GM12878 (cell line): Measurements from ENCODE around the gene ANKRD33. TPM values are rescaled to one million over a fixed set of nuclear protein-coding genes. Genes with fewer than 3 reads are reported as not detected.

ENCODE experiments used
- ATAC-seq: fragments of 200-7000 bp; cut with Tn5 transposase; 3 replicates; pipeline ENCODE4 v1.9.1; 2020; ENCODE audit warnings: mild to moderate bottlenecking, moderate library complexity
- BruUV-seq: library from RNA; stranded (reverse); fragments of 400-500 nt; replicated peaks from 2 replicates; lab custom pipeline; 2021; lab: Mats Ljungman, UMichigan
- CTCF ChIA-PET: fragments of 300-600 bp; sonication (Branson Sonifier 250); formaldehyde crosslinking; extraction: SDS; loops from one replicate; lab custom pipeline; 2021; ENCODE audit warnings: inconsistent platforms; lab: Yijun Ruan, JAX
- POLR2A ChIA-PET: fragments of 350-600 bp; formaldehyde crosslinking; extraction: SDS; loops from one replicate; lab custom pipeline; 2021; ENCODE audit warnings: inconsistent platforms; lab: Charles Lee
- RAD21 ChIA-PET: fragments of 300-600 bp; sonication (Branson Sonifier 250); formaldehyde crosslinking; loops from one replicate; lab custom pipeline; 2023; ENCODE audit warnings: antibody characterized with exemption; ENCODE audit not compliant: unreplicated experiment; lab: Charles Lee
- SMC1A ChIA-PET: fragments of 300-600 bp; sonication (Branson Sonifier 250); formaldehyde crosslinking; loops from one replicate; lab custom pipeline; 2023; ENCODE audit not compliant: unreplicated experiment, uncharacterized antibody; lab: Charles Lee
- DNase-seq: peaks from one replicate; pipeline ENCODE4 v3.0.0-alpha.2; 2011; ENCODE audit warnings: low read depth, low spot score
- FAIRE-seq: peaks from 3 replicates; lab custom pipeline; 2011; peaks lifted over from hg19 to GRCh38; lab: Jason Lieb, UNC
- H2AFZ ChIP-seq: 2 replicates; pipeline ENCODE4 v1.6.0; 2011; ENCODE audit warnings: low read depth, low read length, control low read depth; ENCODE audit not compliant: control insufficient read depth
- H3K27ac ChIP-seq: 2 replicates; pipeline ENCODE4 v1.5.1; 2011; ENCODE audit warnings: control low read depth; ENCODE audit not compliant: control insufficient read depth, insufficient read depth
- H3K27me3 ChIP-seq, 2 experiments: replicated peaks in 1 of 2; 2 replicates each; pipeline versions ENCODE4 v1.6.0 to v1.6.1; 2011; ENCODE audit warnings: low read length in 1 of 2; ENCODE audit not compliant: control insufficient read depth in 2 of 2, insufficient read depth in 2 of 2
- H3K36me3 ChIP-seq, 2 experiments: 2 replicates each; pipeline ENCODE4 v1.5.1; 2011; ENCODE audit warnings: low read length in 1 of 2; ENCODE audit not compliant: control insufficient read depth in 2 of 2, insufficient read depth in 2 of 2
- H3K4me1 ChIP-seq: 2 replicates; pipeline ENCODE4 v1.6.1; 2011; ENCODE audit warnings: mild to moderate bottlenecking, low read length, moderate library complexity, mixed read lengths; ENCODE audit not compliant: control insufficient read depth, insufficient read depth
- H3K4me2 ChIP-seq: 2 replicates; pipeline ENCODE4 v1.6.0; 2011; ENCODE audit warnings: control low read depth; ENCODE audit not compliant: control insufficient read depth, insufficient read depth
- H3K4me3 ChIP-seq: fragments of 200-600 bp; sonication (generic); 2 replicates; pipeline ENCODE4 v1.5.1; 2016
- H3K79me2 ChIP-seq: 2 replicates; pipeline ENCODE4 v1.6.0; 2011; ENCODE audit warnings: low read length; ENCODE audit not compliant: control insufficient read depth, insufficient read depth
- H3K9ac ChIP-seq: 2 replicates; pipeline ENCODE4 v1.8.0; 2011; ENCODE audit warnings: low read length, control low read depth, mixed read lengths; ENCODE audit not compliant: control insufficient read depth, insufficient read depth
- H3K9me3 ChIP-seq: replicated peaks from 3 replicates; pipeline ENCODE4 v1.5.1; 2011; ENCODE audit warnings: mild to moderate bottlenecking, low read length; ENCODE audit not compliant: control insufficient read depth, insufficient read depth
- H4K20me1 ChIP-seq: 2 replicates; pipeline ENCODE4 v1.6.0; 2011; ENCODE audit not compliant: control insufficient read depth, insufficient read depth
- BHLHE40 ChIP-seq, 2 experiments: fragments of 450-650 bp in 1 of 2; IDR thresholded peaks; 2 replicates each; pipeline ENCODE4 v1.6.1; 2011 to 2017; ENCODE audit warnings: low read depth in 2 of 2, borderline replicate concordance in 1 of 2, improper control_type of control experiment in 1 of 2, low read length in 1 of 2, mild to moderate bottlenecking in 1 of 2
- BRCA1 ChIP-seq: IDR thresholded peaks from 2 replicates; pipeline ENCODE4 v1.6.1; 2011; ENCODE audit warnings: low read depth, low read length, improper control_type of control experiment
- CHD1 ChIP-seq: IDR thresholded peaks from 2 replicates; pipeline ENCODE4 v1.6.1; 2012; ENCODE audit warnings: low read depth, low read length, improper control_type of control experiment
- CHD2 ChIP-seq: IDR thresholded peaks from 2 replicates; pipeline ENCODE4 v1.6.1; 2011; ENCODE audit warnings: low read depth, low read length, improper control_type of control experiment, borderline replicate concordance
- CREM ChIP-seq: IDR thresholded peaks from 2 replicates; pipeline ENCODE4 v1.6.1; 2014; ENCODE audit warnings: antibody characterized with exemption, low read depth
- DPF2 ChIP-seq: fragments of 450-650 bp; IDR thresholded peaks from 2 replicates; pipeline ENCODE4 v1.6.1; 2017; ENCODE audit warnings: mild to moderate bottlenecking
- ELK1 ChIP-seq: IDR thresholded peaks from 2 replicates; pipeline ENCODE4 v1.6.1; 2012; ENCODE audit warnings: low read depth, low read length, improper control_type of control experiment
- HDAC2 ChIP-seq: fragments of 200-600 bp; sonication (generic); IDR thresholded peaks from 2 replicates; pipeline ENCODE4 v1.6.1; 2017
- MEF2B ChIP-seq: fragments of 450-650 bp; IDR thresholded peaks from 2 replicates; pipeline ENCODE4 v1.6.1; 2018; ENCODE audit warnings: mild to moderate bottlenecking, moderate library complexity; ENCODE audit not compliant: partially characterized antibody, poor library complexity, severe bottlenecking
- NFXL1 ChIP-seq: fragments of 450-650 bp; IDR thresholded peaks from 2 replicates; pipeline ENCODE4 v1.6.1; 2017; ENCODE audit warnings: antibody characterized with exemption, mild to moderate bottlenecking, borderline replicate concordance
- RBBP5 ChIP-seq: fragments of 200-600 bp; sonication (generic); conservative IDR thresholded peaks from 2 replicates; pipeline ENCODE4 v1.6.1; 2016
- SMARCA5 ChIP-seq: fragments of 450-650 bp; IDR thresholded peaks from 2 replicates; pipeline ENCODE4 v1.6.1; 2017; ENCODE audit warnings: mild to moderate bottlenecking
- SRF ChIP-seq, 2 experiments: IDR thresholded peaks; 2 replicates each; pipeline ENCODE4 v1.6.1; 2011; ENCODE audit warnings: low read depth in 2 of 2, low read length in 2 of 2, mild to moderate bottlenecking in 1 of 2, moderate library complexity in 1 of 2
- STAT1 ChIP-seq: fragments of 450-650 bp; conservative IDR thresholded peaks from 2 replicates; pipeline ENCODE4 v1.6.1; 2014; ENCODE audit warnings: antibody characterized with exemption, mild to moderate bottlenecking
- SUZ12 ChIP-seq: fragments of 200-600 bp; sonication (generic); IDR thresholded peaks from one replicate; pipeline ENCODE4 v1.6.1; 2018; ENCODE audit warnings: antibody characterized with exemption, mild to moderate bottlenecking; ENCODE audit not compliant: unreplicated experiment
- ZNF384 ChIP-seq: IDR thresholded peaks from 2 replicates; pipeline ENCODE4 v1.6.1; 2012; ENCODE audit warnings: low read depth, mild to moderate bottlenecking, low read length, improper control_type of control experiment, borderline replicate concordance
- WGBS: methylation state at CpG from one replicate; pipeline ENCODE4 v1.1.6; 2016; ENCODE audit warnings: low lambda C conversion rate; ENCODE audit not compliant: insufficient replicate concordance, insufficient coverage; ENCODE audit errors: missing lambda C conversion rate; 5-methylcytosine and 5-hydroxymethylcytosine counted together
- in situ Hi-C: fragments of 300-500 bp; cut with MboI; formaldehyde crosslinking; loops from 9 replicates; pipeline ENCODE4 v1.14.3; 2018; ENCODE audit warnings: mixed read lengths
- intact Hi-C: fragments of 100-400 bp; cut with micrococcal nuclease; formaldehyde crosslinking; loops from one replicate; pipeline ENCODE4 v1.14.2; 2022; ENCODE audit not compliant: unreplicated experiment
- polyA plus RNA-seq, 11 experiments: library from polyadenylated mRNA; depleted of rRNA in 4 of 11; unstranded in 6 of 11; stranded (reverse) in 5 of 11; fragments of >200 nt; fragmentation: Nextera tagmentation in 4 of 11; fragmentation: Illumina TruSeq in 1 of 11; extraction: Ambion mirVana in 4 of 11; extraction: Trizol in 1 of 11; gene quantifications; 1 replicate in 1 of 11; 2 replicates in 10 of 11; pipeline versions ENCODE4 v1.2.1 to v1.2.3, GENCODE V29; 2011 to 2016; ENCODE audit warnings: inconsistent platforms in 2 of 11, missing spikeins in 2 of 11, low read depth in 1 of 11
- total RNA-seq, 4 experiments: library from RNA; depleted of rRNA in 3 of 4; stranded (reverse); fragments of >200 nt in 3 of 4; fragmentation: Illumina TruSeq in 1 of 4; extraction: Trizol in 1 of 4; gene quantifications; 2 replicates each; pipeline versions ENCODE4 v1.2.1 to v1.2.3, GENCODE V29; 2013 to 2021

The ANKRD33 gene
- total and polyA plus RNA-seq, 10 of the 15 experiments (the other 5 are each of a cell fraction or from before 2014, with no cell fraction given), result not detected

- no TSS peak for BruUV-seq
- POLR2A ChIA-PET, result interaction anchor here (0.6 kb wide), 1 partner anchor 62 kb away, joined by 5 read pairs; no protein-coding TSS in a partner anchor
- H3K4me3 ChIP-seq, result no peak overlapping the region
- no peak overlapping the region for H3K4me2 ChIP-seq
- no peaks in the 10 kb centered on the region for H3K9me3 ChIP-seq
- no peak overlapping the region for H2AFZ ChIP-seq
- no peaks in the 10 kb centered on the region for H4K20me1 ChIP-seq
- no peaks in the 10 kb centered on the region for H3K36me3 ChIP-seq
- CTCF ChIA-PET, result no interaction called here
- RAD21 ChIA-PET, result no interaction called here
- no peaks in the 10 kb centered on the region for H3K79me2 ChIP-seq
- FAIRE-seq (no peak), DNase-seq (no peak), ATAC-seq (no peak)
- SMC1A ChIA-PET, result no interaction called here
- H3K27me3 ChIP-seq, result no peaks in the 10 kb centered on the region
- 48% methylated on average over 2 of the region's 2 CpGs for WGBS
- TF ChIP-seq BRCA1 (no peak), CHD1 (no peak), SUZ12 (no peak), CHD2 (no peak), MEF2B (no peak), RBBP5 (no peak), BHLHE40 (IDR thresholded peaks at IDR 0.05; ENCODE audit: borderline replicate concordance in 1 of 2, low read depth in 2 of 2, low read length in 1 of 2) (no peak), NFXL1 (no peak), HDAC2 (no peak), ZNF384 (no peak), ELK1 (no peak), STAT1 (no peak), SMARCA5 (no peak), DPF2 (no peak), SRF (IDR thresholded peaks at IDR 0.05; ENCODE audit: low read depth in 2 of 2, low read length in 2 of 2) (no peak), CREM (no peak)
- H3K27ac ChIP-seq, result no peak overlapping the region
- in situ Hi-C loops, result no loop called here
- H3K4me1 ChIP-seq, result peaks cover 24% of the 10 kb centered on the region
- intact Hi-C loops, result no loop called here
- no peak overlapping the region for H3K9ac ChIP-seq
These were observed 32.1 kb downstream of the ANKRD33 start for GRCh38 chr12:51920046-51920445.
